ENCODE results near the gene PLCG1. TPM values are rescaled to one million over a fixed set of nuclear protein-coding genes. Genes with fewer than 3 reads are reported as not detected.

PLCG1 gene
- total RNA-seq, 1 experiment from 2014 or later: 62.1 TPM

- no peak for DNase-seq (ENCODE audit: low read depth, low spot score)
- in situ Hi-C loops (cut with HindIII; ENCODE audit: low pct_unique_long_range_greater_than_20kb, low sequenced_read_pairs): no loop called here
These were observed 17.9 kb downstream of the PLCG1 start for GRCh38 chr20:41155261-41155660.

- in situ Hi-C loops (cut with HindIII; ENCODE audit: low pct_unique_long_range_greater_than_20kb, low sequenced_read_pairs): no loop called here
- DNase-seq (ENCODE audit: low read depth, low spot score): no peak
These were observed 20.8 kb downstream of the PLCG1 start for GRCh38 chr20:41158082-41158625.

DNA sequence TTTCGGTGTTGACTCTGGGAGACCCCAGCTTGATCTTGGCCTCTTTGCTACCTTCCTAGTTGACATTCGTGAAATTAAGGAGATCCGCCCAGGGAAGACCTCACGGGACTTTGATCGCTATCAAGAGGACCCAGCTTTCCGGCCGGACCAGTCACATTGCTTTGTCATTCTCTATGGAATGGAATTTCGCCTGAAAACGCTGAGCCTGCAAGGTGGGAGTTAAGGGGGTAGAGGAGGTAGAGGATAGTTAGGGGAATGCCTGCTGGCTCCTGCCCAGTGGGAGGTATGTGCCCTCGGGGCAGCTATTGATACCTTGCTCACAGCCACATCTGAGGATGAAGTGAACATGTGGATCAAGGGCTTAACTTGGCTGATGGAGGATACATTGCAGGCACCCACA, 22.2 kb downstream of the PLCG1 start:
- in situ Hi-C loops (cut with HindIII; ENCODE audit: low pct_unique_long_range_greater_than_20kb, low sequenced_read_pairs): no loop called here
- no peak for DNase-seq (ENCODE audit: low read depth, low spot score)

DNA sequence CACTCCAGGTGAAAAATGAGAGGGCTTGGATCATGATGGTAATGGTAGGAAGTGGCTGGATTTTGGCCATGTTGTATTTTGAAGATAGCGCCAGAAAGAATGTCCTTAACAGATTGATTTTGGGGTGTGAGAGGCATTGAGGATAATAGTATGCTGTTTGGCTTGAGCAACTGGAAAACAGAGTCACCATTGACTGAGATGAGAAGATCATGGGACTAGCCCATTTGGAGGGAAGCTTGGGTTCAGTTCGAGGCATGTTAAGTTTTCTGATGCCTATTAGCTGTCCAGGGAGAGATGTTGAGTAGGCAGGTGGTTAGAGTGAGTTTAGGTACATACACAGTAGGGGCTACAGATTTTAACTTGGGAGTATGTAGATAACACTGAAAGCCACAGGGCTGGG, 23.3 kb downstream of the PLCG1 start:
- no peak for DNase-seq (ENCODE audit: low read depth, low spot score)
- in situ Hi-C loops (cut with HindIII; ENCODE audit: low pct_unique_long_range_greater_than_20kb, low sequenced_read_pairs): no loop called here

- in situ Hi-C loops (cut with HindIII; ENCODE audit: low pct_unique_long_range_greater_than_20kb, low sequenced_read_pairs): no loop called here
- DNase-seq (ENCODE audit: low read depth, low spot score): no peak
These were observed 24.5 kb downstream of the PLCG1 start for GRCh38 chr20:41161886-41162285.

DNA sequence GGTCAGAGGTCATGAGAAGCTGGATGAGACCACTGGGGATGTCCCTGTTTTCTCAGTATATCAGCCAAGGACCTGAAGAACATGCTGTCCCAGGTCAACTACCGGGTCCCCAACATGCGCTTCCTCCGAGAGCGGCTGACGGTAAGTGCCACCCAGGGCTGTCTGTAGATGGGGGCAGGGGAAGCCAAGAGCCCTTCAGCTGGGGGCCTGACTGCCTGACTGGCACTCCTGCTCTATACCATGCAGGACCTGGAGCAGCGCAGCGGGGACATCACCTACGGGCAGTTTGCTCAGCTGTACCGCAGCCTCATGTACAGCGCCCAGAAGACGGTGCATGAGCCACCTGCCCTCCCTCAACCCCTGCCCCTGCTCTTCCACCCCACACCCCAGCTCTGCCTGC, 25.1 kb downstream of the PLCG1 start:
- in situ Hi-C loops (cut with HindIII; ENCODE audit: low pct_unique_long_range_greater_than_20kb, low sequenced_read_pairs): no loop called here
- DNase-seq (ENCODE audit: low read depth, low spot score): no peak

GRCh38 chr20:41163821-41164220, 26.5 kb downstream of the PLCG1 start:
- DNase-seq (ENCODE audit: low read depth, low spot score): no peak
- in situ Hi-C loops (cut with HindIII; ENCODE audit: low pct_unique_long_range_greater_than_20kb, low sequenced_read_pairs): no loop called here

DNA sequence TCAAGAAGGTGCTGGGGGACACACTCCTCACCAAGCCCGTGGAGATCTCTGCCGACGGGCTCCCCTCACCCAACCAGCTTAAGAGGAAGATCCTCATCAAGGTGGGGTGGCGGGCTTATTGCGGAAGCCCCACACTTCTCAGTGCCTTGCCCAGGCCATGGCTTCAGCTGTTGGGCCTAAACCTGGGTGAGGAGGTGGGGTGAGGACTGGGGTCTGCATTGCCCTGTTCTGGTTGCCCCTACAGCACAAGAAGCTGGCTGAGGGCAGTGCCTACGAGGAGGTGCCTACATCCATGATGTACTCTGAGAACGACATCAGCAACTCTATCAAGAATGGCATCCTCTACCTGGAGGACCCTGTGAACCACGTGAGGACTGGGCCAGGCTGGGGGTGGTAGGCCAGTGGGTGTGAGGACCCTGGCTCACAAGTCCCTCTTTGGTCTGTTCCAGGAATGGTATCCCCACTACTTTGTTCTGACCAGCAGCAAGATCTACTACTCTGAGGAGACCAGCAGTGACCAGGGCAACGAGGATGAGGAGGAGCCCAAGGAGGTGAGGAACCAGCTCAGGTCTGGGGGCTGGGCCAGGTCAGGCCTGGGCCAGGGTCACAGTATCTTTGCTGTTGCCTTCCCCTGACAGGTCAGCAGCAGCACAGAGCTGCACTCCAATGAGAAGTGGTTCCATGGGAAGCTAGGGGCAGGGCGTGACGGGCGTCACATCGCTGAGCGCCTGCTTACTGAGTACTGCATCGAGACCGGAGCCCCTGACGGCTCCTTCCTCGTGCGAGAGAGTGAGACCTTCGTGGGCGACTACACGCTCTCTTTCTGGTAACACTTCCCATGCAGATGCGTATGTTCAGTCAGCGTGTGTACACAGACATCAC, 27.9 kb downstream of the PLCG1 start:
- no peak for DNase-seq (ENCODE audit: low read depth, low spot score)
- in situ Hi-C loops (cut with HindIII; ENCODE audit: low pct_unique_long_range_greater_than_20kb, low sequenced_read_pairs): no loop called here

DNA sequence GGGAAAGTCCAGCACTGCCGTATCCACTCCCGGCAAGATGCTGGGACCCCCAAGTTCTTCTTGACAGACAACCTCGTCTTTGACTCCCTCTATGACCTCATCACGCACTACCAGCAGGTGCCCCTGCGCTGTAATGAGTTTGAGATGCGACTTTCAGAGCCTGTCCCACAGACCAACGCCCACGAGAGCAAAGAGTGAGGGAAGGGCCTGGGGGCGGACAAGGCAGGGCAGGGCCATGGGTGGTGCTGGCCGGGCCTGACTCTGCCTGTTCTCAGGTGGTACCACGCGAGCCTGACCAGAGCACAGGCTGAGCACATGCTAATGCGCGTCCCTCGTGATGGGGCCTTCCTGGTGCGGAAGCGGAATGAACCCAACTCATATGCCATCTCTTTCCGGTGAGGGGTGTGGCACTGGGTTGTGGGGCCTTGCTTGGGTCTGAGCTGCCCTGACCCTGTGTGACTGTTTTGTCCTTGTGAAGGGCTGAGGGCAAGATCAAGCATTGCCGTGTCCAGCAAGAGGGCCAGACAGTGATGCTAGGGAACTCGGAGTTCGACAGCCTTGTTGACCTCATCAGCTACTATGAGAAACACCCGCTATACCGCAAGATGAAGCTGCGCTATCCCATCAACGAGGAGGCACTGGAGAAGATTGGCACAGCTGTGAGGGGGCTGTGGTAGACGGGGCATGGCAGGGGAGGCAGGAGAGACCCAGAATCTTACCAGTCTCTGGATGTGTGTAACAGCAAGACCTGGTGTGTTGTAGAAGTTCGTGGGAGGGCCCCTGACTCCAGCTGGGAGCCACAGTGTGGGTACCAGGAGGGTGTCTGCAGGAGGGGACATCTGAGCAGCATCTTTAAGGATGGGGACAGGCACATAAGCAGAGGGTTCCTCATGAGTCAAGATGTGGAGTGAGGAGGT, 29.1 kb downstream of the PLCG1 start:
- no peak for DNase-seq (ENCODE audit: low read depth, low spot score)
- in situ Hi-C loops (cut with HindIII; ENCODE audit: low pct_unique_long_range_greater_than_20kb, low sequenced_read_pairs): no loop called here

GRCh38 chr20:41167118-41167470, 29.8 kb downstream of the PLCG1 start:
- in situ Hi-C loops (cut with HindIII; ENCODE audit: low pct_unique_long_range_greater_than_20kb, low sequenced_read_pairs): no loop called here
- DNase-seq (ENCODE audit: low read depth, low spot score): no peak

DNA sequence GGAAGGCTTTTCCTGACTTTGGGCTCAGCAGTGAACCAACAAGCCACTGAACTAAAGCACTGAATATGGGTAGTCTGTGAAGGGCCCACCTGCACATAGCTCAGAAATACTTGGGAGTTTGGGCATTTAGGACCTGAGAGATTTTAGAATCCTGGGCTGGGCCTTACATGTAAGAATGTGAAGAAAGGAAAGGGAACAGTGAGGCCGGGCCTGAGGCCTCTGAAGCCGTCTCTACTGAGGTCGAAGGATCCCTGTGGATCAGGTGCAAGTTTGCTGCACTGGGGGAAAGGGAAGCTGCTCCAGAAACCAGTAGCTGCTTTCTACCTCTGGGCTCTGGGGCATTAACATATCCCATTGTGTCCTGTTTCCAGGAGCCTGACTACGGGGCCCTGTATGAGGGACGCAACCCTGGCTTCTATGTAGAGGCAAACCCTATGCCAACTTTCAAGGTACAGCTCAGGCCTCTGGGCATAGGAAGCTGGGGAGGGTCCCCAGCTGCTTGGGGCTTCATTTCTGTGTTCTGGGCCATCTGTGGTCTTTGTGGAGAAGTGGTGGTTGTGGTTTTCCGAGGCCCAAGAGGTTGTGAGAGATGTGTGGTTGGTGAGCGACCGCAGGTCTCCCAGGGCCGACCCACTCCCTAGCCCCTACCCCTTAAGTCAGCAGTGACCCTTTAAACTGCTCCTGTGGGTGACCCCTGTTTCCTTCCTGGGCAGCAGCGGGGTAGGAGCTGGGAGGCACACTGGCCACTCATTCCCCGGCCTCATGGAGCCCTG, 30.3 kb downstream of the PLCG1 start:
- in situ Hi-C loops (cut with HindIII; ENCODE audit: low pct_unique_long_range_greater_than_20kb, low sequenced_read_pairs): no loop called here
- DNase-seq (ENCODE audit: low read depth, low spot score): no peak

DNA sequence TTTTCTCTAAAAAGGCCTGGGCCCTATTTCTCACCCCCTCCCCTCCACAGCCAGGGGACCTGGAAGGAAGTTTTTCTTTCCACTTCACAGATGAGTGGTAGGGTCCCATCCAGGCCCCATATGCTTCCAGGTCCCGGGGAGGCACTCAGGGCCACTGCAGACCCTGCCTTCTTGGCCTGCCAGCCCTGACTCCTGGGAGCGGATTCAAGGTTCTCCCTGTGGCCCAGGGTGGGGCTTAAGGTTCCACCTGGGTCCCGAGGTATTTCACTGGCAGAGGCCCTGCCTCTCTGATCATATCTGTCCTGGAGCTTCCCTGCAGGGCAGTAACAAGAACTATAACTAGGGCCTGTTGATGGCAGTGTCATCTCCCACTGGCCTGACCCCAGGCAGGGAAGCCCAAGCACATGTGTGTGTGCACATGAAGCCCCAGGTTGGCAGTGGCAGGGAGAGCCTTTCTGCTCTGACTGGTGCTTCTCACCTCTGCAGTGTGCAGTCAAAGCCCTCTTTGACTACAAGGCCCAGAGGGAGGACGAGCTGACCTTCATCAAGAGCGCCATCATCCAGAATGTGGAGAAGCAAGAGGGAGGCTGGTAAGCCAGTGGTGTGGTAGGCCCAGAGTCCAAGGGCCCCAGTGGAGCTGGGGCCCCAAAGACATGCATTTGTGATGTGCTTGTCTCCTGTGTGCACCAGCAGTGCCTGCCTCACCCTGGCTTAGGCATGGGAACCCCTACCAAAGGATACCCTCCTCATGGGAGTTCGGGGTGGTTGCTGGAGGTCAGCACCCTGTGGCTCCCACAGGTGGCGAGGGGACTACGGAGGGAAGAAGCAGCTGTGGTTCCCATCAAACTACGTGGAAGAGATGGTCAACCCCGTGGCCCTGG, 31.2 kb downstream of the PLCG1 start:
- in situ Hi-C loops (cut with HindIII; ENCODE audit: low pct_unique_long_range_greater_than_20kb, low sequenced_read_pairs): no loop called here
- DNase-seq (ENCODE audit: low read depth, low spot score): no peak

GRCh38 chr20:41169162-41169690, 31.9 kb downstream of the PLCG1 start:
- in situ Hi-C loops (cut with HindIII; ENCODE audit: low pct_unique_long_range_greater_than_20kb, low sequenced_read_pairs): no loop called here
- no peak for DNase-seq (ENCODE audit: low read depth, low spot score)

DNA sequence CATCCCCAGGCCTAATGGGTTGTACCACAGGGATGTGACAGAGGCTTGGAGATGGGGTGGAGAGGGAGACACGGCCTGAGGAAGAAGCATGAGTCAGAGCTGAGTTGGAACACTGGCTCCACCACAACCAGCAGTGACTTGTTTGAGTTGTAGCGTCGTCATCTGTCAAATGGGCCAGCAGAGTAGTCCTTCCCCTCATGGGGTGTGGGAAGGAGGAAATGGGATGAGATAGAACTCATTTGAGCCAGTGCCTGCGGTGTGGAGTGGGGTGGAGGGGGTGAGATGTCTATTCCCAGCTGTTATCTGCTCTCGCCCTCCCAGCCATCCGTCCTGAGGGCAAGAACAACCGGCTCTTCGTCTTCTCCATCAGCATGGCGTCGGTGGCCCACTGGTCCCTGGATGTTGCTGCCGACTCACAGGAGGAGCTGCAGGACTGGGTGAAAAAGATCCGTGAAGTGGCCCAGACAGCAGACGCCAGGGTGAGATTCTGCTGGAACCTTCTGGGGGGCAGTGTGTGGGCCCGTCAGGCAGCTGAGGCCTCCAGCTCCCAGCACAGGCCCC, 32.5 kb downstream of the PLCG1 start:
- in situ Hi-C loops (cut with HindIII; ENCODE audit: low pct_unique_long_range_greater_than_20kb, low sequenced_read_pairs): no loop called here
- DNase-seq (ENCODE audit: low read depth, low spot score): no peak

DNA sequence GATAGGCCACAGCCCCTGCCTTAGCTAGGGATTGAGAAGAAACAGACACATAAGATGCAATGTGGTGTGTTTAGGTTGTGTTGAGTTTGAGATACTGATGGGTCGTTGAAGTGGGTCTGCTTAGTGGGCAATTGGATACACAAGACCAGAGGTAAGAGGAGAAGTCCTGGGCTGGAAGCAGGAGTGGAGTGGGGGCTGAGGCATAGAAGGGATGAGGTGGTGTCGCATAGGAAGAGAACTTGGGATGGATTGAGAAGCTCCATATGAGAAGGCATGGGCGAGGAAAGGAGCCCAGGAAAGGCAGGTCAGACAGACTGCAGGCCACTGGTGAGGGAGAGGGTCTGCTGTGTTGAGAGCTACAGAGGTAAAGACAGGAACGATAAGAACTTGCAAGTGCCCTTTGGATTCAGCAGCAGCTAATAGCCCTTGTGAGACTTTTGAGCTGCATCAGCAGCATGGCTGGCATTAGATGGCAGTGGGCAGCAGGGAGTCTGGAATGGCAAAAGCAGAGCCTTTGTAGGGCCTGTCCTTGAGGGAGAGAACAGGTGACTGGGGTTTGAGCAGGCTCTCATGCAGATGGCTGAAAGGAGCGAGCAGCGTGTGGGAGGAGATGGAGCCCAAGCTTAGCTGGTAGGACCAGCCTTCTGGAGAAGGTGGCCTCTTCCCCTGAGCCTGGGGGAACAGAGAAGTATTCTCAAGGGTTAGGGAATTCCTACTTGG, 33.2 kb downstream of the PLCG1 start:
- in situ Hi-C loops (cut with HindIII; ENCODE audit: low pct_unique_long_range_greater_than_20kb, low sequenced_read_pairs): no loop called here
- no peak for DNase-seq (ENCODE audit: low read depth, low spot score)

GRCh38 chr20:41171736-41172295, 34.5 kb downstream of the PLCG1 start:
- in situ Hi-C loops (cut with HindIII; ENCODE audit: low pct_unique_long_range_greater_than_20kb, low sequenced_read_pairs): no loop called here
- DNase-seq (ENCODE audit: low read depth, low spot score): no peak

Data from SK-MEL-5 (cell line).